NCI-H2029 treated with DMSO at 0.1 percent for 48 hours (cell line): ENCODE measurements around the gene TRAPPC14.
A peak's percentile ranks its signal among the peaks of the same experiment; 100 is the strongest.

Experiments used
- DNase-seq: peaks from one replicate; lab custom pipeline; 2025; lab: John Stamatoyannopoulos, UW

TRAPPC14 gene

DNA sequence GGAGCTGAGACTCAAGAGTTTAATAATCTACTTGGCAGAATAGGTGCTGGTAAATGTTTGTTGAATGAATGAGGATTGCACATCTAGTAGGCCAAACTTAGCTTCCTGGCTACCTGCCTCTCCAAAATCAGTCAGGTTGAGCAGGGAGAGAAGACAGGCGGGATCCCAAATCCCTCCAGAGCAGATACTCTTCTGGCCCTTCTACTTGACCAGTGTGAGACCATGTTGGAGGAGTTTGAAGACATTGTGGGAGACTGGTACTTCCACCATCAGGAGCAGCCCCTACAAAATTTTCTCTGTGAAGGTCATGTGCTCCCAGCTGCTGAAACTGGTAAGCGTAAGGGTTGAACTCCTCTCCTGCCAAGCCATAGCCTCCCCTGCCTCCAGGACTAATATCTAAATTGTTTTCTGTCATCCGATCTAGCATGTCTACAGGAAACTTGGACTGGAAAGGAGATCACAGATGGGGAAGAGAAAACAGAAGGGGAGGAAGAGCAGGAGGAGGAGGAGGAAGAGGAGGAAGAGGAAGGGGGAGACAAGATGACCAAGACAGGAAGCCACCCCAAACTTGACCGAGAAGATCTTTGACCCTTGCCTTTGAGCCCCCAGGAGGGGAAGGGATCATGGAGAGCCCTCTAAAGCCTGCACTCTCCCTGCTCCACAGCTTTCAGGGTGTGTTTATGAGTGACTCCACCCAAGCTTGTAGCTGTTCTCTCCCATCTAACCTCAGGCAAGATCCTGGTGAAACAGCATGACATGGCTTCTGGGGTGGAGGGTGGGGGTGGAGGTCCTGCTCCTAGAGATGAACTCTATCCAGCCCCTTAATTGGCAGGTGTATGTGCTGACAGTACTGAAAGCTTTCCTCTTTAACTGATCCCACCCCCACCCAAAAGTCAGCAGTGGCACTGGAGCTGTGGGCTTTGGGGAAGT, 34.0 kb downstream of the TRAPPC14 start:
- DNase-seq = no peak

DNA sequence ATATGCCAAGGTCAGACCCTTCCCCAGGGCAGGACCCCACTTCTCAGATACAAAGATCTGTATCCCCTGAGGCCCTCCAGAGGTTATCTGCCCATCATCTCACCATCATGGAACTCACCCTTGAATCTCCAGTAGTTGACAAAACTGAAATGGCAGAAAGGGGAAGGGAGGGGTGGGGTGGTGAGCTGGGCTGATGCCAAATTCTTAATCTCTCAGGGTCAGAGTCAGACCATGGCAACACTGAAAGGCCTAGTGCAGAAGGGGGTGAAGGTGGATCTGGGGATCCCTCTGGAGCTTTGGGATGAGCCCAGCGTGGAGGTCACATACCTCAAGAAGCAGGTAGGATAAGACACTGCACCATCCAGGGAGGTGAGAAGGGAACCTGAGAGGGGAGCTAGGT, 36.0 kb downstream of the TRAPPC14 start:
- no peak for DNase-seq

DNA sequence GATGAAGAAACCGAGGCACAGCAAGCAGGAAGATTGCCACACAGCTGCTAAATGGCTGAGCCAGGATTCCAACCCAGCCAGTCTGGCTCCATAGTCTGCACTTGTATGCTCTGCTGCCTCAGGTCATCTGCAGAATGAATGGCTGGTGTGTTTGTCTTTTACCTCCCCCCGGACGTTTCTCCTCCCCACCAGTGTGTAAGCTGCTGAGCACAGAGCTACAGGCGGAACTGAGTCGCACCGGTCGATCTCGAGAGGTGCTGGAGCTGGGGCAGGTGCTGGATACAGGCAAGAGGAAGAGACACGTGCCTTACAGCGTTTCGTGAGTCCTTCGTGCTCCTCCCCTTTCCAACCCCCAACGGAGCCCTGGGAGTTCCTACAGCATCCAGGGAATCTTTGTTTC, 36.5 kb downstream of the TRAPPC14 start:
- peak; percentile 92 for DNase-seq

DNA sequence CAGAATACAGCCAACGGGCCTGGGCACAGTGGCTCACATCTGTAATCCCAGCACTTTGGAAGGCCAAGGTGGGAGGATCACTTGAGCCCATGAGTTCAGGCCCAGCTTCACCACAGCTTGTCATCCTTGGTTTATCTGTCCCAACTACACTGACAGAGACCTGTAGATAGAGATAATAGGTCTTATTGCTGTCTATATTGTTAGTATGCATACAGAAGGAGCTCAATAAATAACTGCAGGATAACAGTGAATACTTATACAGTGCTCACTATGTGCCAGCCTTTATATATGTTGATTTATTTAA, 37.8 kb downstream of the TRAPPC14 start:
- no peak for DNase-seq

DNA sequence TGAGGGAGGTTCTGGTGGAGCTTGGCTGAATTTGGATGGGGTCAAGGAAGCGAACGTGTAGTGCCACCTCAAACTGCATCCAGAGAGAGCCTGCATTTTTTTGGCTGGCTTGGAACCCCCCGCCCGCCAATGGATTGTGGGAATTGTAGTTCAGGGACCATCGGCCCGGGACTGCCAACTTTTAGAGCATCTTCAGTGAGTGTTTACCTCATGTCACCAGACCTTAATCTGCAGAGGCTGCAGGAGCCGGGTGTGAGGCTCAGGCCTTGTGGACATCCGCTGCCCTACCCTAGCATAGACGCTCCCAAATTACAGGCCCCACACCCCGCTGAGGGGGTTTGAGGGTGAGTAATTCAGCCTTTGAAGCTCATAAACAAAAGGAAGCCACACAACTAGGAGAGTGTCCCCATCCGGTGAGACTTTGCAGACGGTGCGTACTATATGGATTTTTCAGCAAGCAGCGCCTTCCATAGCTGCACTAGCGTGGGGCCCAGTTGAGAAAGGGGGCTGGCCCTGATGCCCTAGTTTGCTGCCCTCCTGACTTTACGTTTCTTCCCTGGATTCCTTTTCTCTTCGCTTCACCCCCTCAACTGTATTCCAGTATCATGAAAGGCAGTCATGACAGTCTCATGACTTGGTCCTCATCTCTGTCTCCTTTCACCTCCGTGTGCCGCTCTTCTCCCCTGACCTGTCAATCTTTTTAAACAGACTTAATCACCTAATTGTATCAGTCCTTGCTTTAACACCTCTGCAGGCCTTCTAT, 38.4 kb downstream of the TRAPPC14 start:
- DNase-seq = no peak

DNA sequence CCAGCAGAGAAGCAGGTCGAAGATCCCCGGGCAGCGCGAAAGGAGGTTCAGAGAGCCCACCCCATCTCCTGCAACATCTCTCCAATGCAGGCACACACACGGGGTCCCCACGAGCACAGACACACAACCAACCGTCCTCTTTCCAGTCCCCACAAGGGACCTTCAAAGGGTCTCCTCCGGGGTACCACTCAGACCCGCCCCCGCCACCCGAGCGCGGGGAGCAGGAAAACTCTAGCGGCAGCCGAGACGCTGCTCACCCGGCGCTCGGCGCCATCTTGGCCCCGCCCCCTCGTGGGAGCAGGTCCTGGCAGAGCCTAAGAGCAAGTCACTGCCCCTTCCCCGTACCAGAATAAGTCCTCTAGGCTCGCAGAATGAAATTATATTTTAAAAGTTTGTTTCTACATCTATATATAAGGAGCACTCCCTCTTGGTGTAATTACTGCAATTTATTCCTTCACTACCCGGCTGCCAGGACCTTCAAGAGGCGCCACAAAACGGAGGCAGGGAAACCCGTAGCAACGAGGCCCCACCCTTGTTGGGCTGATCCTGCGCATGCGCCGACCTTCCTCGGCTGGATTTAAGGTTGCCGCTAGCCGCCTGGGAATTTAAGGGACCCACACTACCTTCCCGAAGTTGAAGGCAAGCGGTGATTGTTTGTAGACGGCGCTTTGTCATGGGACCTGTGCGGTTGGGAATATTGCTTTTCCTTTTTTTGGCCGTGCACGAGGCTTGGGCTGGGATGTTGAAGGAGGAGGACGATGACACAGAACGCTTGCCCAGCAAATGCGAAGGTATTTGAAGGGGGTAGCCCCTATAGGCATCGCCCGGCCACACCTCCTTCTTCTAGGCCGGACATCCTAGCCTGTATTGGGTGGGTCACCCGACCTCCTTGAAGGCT, 39.2 kb downstream of the TRAPPC14 start, which contains the start of the genes CNPY4 and TAF6:
Gene CNPY4, plus strand, starts transcription at position 563 of the 898 bp plus-strand sequence. Its CDS starts 111 bp downstream, at position 674.
Gene TAF6, minus strand, starts transcription at position 287 of the 898 bp plus-strand sequence. CDS start 5,149 bp downstream, outside the sequence.
- DNase-seq = peak; percentile 93

DNA sequence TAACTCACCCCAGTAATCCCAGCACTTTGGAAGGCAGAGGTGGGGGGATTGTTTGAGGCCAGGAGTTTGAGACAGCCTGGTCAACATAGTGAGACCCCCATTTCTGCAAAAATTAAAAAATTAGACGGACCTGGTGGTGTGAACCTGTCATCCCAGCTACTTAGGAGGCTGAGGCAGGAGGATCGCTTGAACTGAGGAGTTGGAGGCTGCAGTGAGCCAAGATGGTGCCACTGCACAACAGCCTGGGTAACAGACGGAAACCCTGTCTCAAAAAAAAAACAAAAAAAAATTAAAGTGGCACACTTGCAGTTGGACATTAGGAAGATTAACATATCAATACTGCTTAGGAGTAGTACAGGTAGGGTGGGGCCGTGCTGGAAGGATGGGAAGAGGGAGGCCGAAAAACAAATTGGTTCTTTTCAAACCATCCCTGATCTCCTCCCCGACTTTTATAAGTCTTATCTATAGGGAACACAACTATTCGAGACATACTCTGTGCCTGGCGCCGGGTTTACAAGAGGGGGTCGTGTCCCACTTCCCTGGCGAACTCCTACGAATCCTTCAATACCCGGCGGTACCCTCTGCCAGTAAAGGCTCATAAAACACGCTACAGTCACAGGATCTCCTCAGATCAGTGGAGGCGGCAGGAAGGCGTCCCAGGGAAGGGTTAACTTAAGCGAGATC, 40.0 kb downstream of the TRAPPC14 start:
- DNase-seq = no peak

DNA sequence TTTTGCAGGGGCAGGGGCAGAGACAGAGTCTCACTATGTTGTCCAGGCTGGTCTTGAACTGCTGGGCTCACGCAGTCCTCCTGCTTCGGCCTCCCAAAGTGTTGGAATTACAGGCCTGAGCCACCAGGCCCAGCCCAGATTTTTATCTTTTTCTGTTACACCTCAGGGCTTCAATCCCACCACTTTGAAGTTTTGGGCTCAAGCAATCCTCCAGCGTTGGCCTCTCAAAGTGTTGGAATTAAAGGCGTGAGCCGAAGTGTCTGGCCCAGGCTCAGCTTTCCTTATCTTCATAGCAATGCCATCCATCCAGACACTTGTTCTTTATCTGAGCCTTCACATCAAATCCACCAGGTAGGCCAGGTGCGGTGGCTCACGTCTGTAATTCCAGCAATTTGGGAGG, 43.5 kb downstream of the TRAPPC14 start:
- no peak for DNase-seq

DNA sequence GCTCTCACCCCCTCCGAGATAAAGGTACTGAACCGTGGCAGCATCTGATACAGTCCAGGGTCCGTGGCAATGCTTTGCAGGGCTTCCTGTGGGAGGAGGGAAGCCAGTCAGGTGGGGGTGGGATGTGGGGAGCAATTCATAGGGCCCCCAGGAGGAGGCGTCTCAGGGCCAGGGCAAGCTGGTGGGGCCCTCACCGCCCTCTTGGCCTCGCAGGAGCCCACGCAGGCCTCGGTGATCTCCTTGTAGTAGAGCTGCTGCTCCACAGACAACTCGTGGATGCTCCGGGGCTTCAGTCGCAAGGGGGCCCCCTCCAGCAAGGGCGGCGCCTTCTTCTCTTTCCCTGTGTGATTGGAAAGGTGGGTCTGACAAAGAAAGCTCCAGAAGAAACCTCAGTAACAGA, 46.6 kb downstream of the TRAPPC14 start:
- DNase-seq = no peak

DNA sequence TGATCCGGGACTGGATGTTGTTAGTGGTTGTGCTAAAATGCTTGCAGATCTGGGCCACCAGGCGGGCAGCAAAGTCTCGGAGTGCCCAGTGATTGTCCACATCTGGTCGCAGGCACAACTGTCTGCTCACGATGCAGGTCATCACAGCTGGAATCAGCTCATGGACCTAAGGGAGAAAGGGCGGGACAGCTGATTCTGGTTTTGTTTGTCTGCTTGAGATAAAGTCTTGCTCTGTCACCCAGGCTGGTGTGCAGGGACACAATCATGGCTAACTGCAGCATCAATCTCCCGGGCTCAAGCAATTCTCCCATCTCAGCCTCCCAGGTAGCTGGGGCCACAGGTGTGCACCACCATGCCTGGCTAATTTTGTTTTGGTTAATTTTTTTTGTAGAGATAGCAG, 47.4 kb downstream of the TRAPPC14 start:
- no peak for DNase-seq

DNA sequence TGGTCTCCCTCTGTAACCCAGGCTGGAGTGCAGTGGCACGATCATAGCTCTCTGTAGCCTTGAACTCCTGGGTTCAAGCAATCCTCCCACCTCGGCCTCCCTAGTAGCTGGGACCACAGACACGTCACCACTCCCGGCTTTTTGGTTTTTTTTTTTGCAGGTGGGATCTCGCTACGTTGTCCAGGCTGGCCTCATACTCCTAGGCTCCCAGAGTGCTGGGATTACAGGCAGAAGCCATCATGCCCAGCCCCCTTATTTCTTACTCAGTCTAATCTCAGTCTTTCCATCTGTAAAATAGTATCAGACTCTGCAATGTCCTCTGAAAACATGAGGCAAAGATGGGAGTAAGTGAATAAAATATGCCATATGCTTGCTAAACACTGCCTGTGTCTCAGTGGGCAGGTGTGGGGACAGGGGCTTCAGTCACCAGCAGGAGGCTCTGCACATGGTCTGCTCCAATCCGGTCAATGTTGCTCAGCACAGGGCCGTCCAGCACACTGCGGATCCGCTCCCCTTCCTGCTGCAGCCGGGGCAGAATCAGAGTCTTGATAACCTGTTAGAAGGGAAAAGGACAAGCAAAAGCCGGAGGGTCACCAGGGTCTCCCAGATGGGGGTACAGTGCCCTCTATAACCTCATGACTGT, 48.9 kb downstream of the TRAPPC14 start:
- no peak for DNase-seq

DNA sequence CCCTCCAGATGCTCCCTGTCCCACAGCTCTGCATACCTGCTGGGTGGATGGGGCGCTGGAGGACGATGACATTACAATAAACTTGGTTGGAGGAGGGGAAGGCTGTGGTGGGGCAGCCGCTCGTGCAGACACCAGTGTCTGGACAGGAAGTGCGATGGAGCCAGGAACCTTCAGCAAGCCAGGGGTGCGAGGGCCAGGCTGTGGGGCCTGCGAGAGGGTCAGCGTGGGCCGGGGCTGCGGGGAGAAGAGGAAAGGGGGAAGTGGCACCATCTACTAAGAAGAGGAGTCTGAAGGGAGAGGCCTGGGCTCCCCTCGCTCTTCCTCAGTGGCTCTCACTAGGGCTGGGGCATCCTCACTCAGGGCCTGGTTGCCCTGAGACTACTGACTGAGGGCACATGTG, 50.6 kb downstream of the TRAPPC14 start:
- DNase-seq = no peak

DNA sequence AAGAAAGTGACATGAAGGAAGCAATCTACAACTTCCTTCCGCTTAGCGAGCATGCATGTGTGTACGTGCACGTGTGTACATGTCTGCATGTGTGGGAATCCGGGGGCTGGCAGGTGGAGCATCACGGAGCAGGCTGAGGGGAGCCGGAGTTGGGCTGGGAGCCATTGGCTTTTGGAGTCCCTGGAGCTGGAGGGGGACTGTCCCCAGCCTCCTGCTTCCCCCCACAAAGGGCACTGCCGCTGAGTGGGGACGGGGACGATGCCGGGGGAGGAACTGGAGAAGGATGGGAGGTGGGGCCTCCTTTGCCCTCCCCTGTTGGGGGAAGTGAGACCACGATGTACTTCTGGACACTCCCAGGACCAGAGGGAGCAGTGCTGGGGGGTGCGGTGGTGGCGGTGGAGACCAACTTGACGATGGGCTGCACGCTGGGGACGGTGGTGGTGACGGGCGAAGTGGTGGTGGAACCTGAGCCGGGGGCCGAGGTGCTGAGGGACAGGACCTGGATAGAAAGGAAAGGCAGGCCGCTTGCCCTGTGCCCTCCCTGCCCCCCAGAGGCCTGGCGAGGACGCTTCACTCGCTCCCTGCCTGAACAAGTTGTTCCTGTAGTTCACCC, 51.3 kb downstream of the TRAPPC14 start:
- DNase-seq = no peak

DNA sequence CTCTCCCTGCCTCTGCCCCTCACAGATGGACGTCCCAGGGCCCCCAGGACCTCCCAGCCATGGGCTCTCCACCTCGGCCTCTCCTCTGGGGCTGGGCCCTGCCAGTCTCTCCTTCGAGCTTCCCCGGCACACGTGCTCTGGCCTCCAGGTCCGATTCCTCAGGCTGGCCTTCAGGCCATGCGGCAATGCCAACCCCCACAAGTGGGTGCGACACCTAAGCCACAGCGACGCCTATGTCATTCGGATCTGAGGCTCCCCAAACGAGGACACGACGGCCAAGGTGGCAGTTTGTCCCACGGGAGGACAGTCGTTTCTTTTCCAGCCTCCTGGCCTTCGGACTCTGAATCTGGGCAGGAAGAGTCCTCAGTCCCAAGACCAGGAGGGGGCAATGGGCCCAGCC, 51.9 kb downstream of the TRAPPC14 start:
- DNase-seq = no peak

DNA sequence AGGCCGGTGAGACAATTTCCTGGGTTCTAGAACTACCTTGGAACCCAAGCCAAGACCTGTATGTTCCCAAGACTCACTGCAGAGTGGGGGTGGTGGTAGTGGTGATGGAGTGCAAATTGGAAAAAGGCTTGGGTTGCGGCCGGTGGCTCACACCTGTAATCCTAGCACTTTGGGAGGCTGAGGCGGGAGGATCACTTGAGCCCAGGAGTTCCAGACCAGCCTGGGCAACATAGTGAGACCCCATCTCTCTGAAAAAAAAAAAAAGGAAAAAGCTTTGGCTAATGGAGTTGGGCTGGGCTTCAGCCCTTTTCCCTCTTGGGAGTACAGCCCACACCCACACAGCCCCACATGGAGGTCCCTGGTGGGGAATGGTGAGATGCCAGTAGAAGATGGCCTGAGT, 53.0 kb downstream of the TRAPPC14 start:
- no peak for DNase-seq
